NCI-H526 (cell line): ENCODE results near the gene PAK6.
A peak's percentile ranks its signal among the peaks of the same experiment; 100 is the strongest.

ENCODE experiments used
- DNase-seq, 2 experiments: peaks; one replicate each; lab custom pipeline; 2025; lab: John Stamatoyannopoulos, UW

Gene PAK6

GRCh38 chr15:40292246-40292645 is 53.4 kb downstream of the PAK6 start:
- no peak for DNase-seq

GRCh38 chr15:40293006-40293405 is 54.1 kb downstream of the PAK6 start:
- DNase-seq: no peak

- no peak for DNase-seq
These were observed 55.3 kb downstream of the PAK6 start for GRCh38 chr15:40293905-40294895.

GRCh38 chr15:40295297-40295696 is 56.4 kb downstream of the PAK6 start:
- no peak for DNase-seq

- no peak for DNase-seq
These were observed 57.2 kb downstream of the PAK6 start for GRCh38 chr15:40295877-40296560.

- DNase-seq: no peak
These were observed 57.8 kb downstream of the PAK6 start for GRCh38 chr15:40296561-40297230.

- no peak for DNase-seq
These were observed 58.5 kb downstream of the PAK6 start for GRCh38 chr15:40297356-40297755.

GRCh38 chr15:40298216-40298935 is 59.5 kb downstream of the PAK6 start:
- no peak for DNase-seq

GRCh38 chr15:40300367-40300766 is 61.5 kb downstream of the PAK6 start:
- DNase-seq: no peak

GRCh38 chr15:40300771-40301170 is 61.9 kb downstream of the PAK6 start:
- no peak for DNase-seq

- DNase-seq: no peak
These were observed 62.8 kb downstream of the PAK6 start for GRCh38 chr15:40301467-40302179.

GRCh38 chr15:40302288-40302886 is 63.5 kb downstream of the PAK6 start:
- DNase-seq: no peak

GRCh38 chr15:40302981-40303380 is 64.1 kb downstream of the PAK6 start:
- no peak for DNase-seq

GRCh38 chr15:40303576-40303975 is 64.7 kb downstream of the PAK6 start:
- DNase-seq: no peak

- DNase-seq: no peak
These were observed 66.4 kb downstream of the PAK6 start for GRCh38 chr15:40305281-40305680.

- no peak for DNase-seq
These were observed 67.5 kb downstream of the PAK6 start for GRCh38 chr15:40306371-40306770.

- DNase-seq: no peak
These were observed 68.0 kb downstream of the PAK6 start for GRCh38 chr15:40306908-40307307.

GRCh38 chr15:40307421-40308211 is 68.8 kb downstream of the PAK6 start, which contains the start of gene PLCB2:
Gene PLCB2 (minus strand): TSS chr15:40307935. CDS start chr15:40307672, 263 bp downstream.
- peak; percentile 42 to 81 for DNase-seq

GRCh38 chr15:40309344-40309862 is 70.5 kb downstream of the PAK6 start:
- peak in 1 of 2 experiments; percentile 40 for DNase-seq
